HG03575 (cell line): ENCODE results near the gene PAX4.

Experiments
- ATAC-seq: cut with Tn5 transposase; IDR thresholded peaks from one replicate; pipeline ENCODE4 v1.9.1; 2021; ENCODE audit not compliant: unreplicated experiment, insufficient number of reproducible peaks, low FRiP score; ENCODE audit errors: extremely low read depth

Gene PAX4

DNA sequence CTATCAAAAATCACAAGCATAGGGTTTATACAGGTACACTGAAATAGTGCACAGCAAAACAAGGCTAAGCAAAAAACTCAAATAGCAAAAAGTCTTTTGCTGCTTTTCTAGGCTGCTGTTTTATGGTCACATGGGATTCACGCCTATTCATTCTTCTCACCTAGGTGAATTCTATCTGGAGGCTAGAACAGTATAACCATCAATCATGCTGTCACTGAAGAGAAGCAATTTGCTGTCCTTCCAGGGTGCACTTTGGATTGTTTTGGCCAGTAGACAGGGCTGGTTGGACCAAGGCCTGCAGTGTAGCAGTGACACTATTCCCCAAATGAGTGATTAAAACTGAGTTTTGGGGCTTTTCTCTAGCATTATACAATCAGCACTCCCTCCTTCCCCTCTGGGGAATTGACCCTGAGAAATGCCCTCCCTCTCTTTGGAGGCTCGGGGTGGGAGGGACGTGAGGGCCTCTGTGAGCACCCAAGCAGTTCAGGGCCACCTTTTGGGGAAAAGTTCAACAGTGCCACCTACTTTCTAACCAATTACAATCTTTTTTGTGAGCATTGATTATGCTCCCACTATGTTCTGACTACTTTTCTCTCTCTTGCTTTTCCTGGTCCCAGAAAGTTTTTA, 17.8 kb upstream of the PAX4 start:
- no peak for ATAC-seq

DNA sequence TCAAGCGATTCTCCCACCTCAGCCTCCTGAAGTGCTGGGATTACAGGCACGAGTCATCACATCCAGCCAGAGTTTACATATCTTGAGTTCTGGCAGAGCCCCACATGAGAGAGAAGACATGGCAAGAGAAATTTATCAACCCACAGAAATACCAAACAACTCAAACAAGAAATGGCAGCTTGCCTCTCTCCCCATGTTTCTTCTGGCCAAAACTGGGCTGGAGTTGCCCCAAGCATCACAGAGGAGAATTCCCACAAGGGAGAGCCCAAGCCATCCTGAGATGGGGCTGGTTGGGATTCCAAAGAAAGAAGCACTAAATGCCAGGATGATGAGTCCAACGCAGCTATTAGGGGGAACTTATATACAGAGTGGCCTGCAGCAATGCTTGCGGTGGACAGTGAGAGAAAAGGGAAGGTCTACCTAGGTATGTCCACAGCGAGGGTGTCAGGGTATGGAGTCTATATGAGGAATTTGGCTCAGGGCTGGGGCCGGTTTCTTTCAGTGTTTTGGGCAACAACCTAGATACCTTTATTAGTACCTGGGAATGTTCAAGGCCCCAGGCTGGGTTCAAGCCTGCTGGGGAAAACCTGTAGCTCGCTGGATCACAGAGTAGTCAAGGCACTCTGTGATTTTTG, 14.5 kb upstream of the PAX4 start:
- no peak for ATAC-seq

DNA sequence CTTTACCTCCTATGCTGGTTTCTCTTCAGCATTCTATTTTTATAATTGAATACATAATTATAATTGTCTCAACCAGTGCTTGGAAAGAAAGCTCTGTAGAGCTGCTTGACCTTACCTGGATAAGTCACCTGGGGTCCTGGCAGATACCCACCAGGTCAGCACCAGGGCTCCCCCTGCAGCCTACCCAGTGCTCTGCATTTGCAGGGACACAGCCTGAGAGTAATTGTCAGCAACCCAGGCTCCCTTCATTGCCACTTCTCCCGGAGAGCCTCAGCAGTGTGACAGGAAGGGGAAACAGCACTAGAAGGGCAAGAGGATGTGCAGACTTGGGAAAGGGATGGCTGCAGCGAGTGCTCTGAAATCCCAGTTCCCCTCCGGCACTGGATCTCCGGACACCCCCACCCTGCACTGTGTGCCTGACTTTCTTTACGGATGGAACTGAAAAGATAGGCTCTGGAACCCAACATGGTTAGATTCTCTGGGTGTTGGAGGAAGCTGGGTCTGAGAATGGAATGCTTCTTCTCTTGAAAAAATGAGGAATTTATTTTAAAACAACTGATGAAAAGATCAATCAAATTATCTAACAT, 11.4 kb upstream of the PAX4 start:
- ATAC-seq, result no peak

DNA sequence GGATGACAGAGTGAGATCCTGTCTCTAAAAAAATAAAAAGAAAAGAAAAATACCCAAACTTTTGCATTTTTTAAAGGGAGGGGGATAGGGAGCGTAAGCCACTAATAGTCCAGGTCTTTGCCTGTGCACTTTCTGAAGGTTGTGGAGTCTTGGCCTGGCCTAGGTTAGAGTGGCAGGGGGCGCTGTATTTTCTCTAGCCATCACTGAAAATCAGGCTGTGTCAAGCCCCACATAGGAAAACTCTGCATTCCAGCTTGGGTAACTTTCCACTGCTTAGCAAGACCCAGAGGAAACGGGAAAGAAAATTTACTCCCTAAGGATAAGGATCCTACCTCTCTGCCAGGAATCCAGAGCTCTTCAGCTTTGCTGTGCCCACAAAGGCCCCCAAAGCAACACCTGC, 10.5 kb upstream of the PAX4 start:
- no peak for ATAC-seq

DNA sequence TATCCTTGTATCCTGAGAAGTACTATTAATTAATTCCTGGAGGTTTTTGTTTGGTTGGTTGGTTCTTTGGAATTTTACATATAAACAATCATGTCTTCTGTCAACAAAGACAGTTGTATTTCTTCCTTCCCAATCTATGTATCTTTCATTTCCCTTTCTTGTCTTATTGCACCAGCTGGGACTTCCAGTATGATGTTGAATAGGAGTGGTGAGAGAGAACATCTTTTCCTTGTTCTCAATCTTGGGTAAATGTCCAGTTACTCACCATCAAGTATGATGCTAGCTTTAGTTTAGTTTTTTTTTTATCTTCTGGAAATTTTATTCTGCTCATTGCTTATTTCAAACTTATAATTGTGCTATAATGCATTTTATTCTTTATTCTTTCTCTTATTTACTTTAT, 7.4 kb upstream of the PAX4 start:
- ATAC-seq, result no peak

DNA sequence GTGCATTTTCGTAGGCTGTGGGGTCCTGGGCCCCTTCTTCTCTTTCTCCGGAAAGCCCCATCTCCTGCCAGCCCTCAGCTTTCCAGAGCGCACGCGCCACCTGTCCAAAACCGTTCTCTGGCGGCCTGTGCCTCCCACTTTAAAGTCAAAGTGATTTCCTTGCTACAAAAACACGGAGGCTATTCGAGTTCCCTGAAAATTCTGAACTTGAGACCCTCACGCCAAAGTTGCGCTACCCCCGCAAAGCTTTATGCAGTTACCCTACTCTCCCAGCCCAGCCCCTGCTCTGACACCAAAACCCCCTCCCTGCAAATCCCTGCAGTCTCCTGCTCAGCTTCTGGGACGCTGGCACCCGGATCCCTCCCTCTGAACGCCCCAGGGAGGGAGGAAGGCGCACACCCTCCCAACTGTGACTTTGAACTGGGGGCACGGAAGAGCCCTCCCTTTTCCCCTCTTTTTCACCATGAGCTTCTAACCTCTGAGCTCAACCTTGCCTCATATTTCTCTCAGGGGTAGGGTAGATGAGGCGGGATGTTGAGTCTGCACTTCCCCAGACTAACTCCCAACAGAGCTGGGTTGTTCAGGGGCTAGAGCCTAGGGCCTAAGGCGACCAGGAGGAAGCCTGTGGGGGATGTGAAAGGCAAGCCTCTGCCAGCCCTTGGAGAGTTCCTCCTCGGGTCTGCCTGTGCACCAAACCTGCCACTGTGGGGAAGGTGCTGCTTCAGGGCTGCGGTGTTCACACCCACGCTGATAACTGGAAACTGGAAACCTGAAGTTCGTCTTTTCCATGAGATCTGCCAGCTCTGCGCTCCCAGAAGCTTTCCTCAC, 2.7 kb upstream of the PAX4 start:
- ATAC-seq, result no peak

DNA sequence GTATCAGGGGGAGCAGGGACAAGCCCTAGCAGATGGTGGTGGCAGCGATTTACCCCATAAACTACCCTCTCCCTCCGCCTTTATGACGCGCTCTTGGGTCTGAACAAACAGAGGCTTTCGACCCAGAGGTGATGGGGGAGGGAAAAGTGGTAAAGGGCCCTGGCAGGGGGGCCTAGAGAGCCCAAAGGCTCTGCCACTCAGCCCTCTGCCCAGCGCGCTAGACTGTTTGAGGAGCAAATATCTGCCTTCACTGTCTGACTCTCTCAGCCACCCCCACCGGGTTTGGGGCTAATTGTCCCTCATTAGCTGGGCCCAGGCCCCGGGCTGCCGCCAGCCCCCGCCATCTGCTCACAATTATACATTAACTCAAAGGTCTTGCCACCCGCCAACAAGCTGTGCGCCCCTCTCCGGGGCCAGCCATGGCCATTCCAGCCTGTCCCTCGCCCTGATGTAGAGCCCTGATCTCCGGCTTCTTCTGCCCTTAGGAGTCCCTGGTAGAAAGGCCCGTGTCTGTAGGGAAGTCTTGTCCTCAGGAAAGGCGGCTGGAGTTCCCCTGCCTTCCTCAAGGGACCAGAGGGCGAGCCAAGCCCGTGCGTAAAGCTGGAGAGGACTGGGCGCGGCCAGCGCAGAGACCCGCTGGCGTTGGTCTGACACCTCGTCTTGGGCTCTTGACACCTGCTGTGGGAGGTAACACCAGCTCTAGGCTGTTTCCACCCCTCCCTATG, 1.9 kb upstream of the PAX4 start:
- ATAC-seq, result no peak

DNA sequence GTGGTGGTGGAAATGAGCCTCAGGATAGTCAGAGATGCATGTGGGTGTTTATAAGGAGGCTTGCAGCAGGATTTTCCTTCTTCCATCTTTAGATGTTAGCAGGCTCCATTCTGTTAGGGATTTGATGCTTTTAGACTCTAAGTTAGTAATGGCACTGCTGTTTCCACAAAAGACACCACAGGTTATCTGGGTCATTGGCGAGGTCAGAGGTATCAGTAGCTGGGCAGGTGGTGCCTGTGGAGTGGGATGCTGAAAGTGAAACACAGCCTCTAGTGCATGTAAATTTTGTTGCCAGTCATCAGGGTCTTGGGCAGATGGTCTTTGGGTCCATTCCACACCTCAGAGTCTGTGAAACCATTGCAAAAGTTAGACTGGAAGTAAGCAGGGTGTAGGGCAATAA, 833 bp upstream of the PAX4 start:
- ATAC-seq, result no peak

DNA sequence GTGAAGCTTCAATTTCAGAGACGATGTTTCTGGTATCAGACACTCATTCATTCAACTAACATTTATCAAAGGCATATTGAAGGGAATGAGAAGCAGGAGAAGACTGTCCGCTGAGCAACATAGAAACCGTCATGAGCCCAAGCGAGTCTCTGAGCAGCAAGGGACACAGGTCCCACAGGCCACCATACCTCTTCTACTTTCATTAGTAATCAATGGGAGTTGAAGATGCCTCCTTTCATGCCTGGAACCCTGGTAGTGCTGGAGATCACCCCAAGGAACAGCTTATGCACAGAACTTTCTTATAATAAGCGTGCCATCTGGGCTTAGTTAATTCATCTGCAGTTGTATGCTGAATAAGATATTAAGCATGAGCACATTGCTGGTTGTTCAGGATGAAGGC, 1.2 kb downstream of the PAX4 start:
- no peak for ATAC-seq

DNA sequence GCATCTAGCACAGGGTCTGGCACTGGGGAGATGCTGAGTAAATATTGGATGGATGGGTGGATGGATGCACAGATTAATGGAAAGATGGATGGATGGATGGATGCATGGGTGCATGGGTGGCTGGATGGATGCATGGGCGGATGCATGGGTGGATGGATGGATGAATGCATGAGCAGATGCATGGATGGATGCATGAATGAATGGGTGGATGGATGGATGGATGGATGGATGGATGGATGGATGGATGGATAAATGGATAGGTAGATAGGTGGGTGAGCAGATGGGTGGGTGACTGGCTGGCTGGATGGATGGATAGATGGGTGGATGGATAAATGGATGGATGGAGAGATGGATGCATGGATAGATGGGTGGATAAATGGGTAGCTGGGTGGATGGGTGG, 5.7 kb downstream of the PAX4 start:
- ATAC-seq, result no peak

DNA sequence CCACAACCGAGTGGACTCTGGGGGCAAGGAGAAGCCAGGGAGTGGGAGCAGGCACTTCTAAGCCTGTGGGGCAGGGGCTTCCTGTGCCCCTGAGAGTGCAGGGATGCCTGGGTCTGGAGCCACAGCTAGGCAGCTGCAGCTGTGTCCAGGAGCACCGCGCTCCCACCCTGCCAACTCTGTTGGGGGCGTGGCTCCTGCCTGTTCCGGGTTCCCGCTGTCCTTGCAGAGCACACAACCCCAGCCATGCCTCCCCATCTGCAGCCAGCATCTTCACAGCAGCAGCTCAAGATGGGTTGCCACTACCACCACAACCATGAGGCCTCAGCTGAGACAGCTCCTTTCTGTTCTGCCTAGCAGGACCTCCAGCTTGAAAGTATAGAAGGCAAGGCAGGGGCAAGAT, 8.6 kb downstream of the PAX4 start:
- ATAC-seq, result no peak

DNA sequence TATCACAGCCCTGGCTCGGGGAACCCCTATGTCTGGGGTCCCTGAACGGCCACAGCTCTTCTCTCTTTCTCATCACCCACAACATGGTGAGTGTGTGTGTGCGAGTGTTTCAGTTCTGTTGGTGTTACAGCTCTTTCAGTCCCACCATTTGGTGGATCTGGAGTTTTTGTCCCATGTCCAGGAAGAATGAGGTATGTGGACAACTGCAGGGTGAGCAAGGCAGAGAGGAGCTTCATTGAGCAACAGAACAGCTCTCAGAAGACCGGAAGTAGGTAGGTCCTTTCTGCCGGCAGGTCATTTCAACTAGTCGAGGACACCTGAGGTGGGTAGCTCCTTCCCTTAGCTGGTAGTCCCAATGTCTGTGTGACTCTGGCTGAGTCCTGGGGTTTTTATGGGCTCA, 9.5 kb downstream of the PAX4 start:
- no peak for ATAC-seq

DNA sequence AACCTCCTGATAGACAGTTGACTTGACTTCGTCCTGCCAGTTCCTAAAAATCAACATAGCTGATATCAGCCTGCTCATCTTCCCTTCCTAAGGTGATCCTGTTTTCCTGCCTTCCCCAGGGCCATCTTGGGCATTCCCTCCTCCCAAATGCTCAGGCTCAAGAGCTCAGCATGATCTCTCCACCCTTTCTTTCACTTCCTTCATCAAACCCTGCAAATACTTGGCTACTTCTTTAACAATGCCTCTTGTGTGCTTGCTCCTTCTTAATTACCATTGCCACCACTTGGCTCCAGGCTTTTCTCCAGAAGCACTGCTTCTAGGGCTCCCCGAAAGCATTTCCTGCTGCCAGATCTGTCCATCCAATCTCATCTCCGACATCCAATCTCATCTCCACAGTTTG, 17.1 kb downstream of the PAX4 start:
- ATAC-seq, result no peak

DNA sequence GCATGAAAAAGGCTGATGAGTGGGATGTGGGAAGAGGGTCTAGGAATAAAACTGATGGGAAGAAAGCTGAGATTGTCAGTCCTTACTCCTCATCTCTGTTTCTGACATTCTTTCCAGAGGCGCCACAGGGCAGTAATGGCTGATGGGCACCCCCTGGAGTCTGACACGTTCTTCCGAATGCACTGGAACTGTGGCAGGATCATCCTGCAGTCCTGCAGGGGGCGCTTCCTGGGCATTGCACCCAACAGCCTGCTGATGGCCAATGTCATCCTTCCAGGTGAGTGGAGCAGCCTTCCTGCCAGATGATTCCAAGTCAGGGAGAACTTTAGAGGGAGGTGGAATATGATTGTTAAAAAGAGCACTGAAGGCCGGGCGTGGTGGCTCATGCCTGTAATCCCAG, 19.6 kb downstream of the PAX4 start:
- ATAC-seq, result no peak

DNA sequence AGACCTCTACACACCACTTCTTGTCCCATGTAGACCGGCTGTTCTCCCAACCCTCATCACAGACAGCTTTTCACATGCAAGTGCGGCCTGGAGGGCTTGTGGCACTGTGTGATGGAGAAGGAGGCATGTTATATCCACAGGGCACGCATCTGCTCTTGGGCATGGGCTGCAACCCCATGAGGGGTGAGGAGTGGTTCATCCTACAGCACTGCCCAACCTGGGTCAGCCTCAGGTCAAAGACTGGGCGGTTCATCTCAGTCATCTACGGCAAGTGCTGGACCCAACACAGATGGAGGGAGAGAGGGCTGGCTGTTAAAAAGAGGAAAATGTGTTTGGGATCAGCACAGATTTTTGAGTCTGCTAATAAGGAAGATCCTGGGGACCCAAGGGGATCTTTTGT, 22.2 kb downstream of the PAX4 start:
- no peak for ATAC-seq

DNA sequence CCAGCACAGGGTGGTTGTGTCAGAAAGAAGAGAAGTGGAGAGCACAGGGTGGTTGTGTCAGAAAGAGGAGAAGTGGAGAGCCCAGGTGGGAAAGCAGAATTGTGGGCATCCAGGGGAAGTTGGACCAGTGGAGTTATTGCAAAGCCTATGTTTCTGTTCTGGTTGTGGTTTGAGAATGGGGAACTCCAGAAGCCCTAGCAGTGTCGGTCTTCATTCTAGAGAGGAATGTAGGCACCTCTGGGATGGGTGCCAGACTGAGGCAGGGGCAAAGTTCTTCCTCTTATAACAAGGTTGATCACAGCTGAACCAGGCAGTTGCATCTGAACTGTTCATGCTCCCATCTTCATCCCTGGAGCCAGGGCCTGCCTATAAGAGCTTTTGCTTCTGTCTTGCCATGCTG, 23.5 kb downstream of the PAX4 start:
- ATAC-seq, result no peak

DNA sequence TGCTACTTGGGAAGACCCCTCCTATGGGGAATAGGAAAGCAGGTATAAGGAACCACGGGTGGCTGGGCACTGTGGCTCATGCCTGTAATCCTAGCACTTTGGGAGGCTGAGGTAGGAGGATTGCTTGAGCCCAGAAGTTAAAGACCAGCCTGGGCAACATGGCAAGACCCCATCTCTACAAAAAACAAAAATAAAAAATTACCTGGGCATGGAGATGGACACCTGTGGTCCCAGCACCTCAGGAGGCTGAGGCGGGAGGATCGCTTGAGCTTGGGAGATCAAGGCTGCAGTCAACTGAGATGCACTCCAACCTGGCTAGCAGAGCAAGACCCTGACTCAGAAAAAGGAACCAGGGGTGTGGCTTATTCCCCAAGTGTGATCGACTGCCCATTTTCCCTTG, 25.4 kb downstream of the PAX4 start:
- no peak for ATAC-seq

DNA sequence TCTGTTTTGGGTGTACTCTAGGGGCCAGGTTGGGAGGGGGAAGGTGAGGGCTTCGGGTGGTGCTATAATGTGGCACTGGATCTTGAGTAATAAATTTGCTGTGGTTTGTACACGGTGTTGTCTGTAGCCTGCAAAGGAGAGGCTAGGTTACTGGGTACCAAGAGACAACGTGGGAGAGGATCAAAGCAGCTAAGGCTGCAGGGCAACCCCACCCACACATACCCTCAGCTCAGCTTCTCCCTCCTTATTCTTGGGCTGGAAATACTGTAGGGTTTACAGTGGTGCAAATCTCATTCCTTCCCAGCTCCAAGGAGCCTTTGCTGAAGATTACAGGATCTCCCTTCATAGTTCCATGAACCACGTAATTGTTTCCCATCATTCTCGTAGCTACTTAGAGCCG, 26.4 kb downstream of the PAX4 start:
- no peak for ATAC-seq

DNA sequence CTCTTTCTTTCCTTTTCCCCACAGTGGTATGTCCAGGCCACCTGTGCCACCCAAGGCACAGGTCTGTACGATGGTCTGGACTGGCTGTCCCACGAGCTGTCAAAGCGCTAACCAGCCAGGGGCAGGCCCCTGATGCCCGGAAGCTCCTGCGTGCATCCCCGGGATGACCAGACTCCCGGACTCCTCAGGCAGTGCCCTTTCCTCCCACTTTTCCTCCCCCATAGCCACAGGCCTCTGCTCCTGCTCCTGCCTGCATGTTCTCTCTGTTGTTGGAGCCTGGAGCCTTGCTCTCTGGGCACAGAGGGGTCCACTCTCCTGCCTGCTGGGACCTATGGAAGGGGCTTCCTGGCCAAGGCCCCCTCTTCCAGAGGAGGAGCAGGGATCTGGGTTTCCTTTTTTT, 26.8 kb downstream of the PAX4 start:
- ATAC-seq, result no peak
